Activated CD4-positive, alpha-beta T cell treated with anti-CD3 and anti-CD28 coated beads, Interleukin-2, amount 10 ng/mL, durations not matched to agents 24 days and 14 days (primary cell): ENCODE data around the gene ZNHIT1. TPM values are rescaled to one million over a fixed set of nuclear protein-coding genes. Genes with fewer than 3 reads are reported as not detected.
A peak's percentile ranks its signal among the peaks of the same experiment; 100 is the strongest.
"Not testable (repeated sequence)": the region's sequence is repeated elsewhere in the genome, so short reads cannot be mapped to it uniquely, and the experiment has no call there.

Experiments
- DNase-seq: peaks from one replicate; pipeline ENCODE4 v3.0.0; 2022
- H3K27ac Mint-ChIP-seq: one replicate; pipeline ENCODE4 v1.8.0; 2022; ENCODE audit warnings: mild to moderate bottlenecking, mixed read lengths
- H3K27me3 Mint-ChIP-seq: one replicate; pipeline ENCODE4 v1.8.0; 2022; ENCODE audit warnings: mixed read lengths
- H3K36me3 Mint-ChIP-seq: one replicate; pipeline ENCODE4 v1.8.0; 2022; ENCODE audit warnings: low read depth, mild to moderate bottlenecking, mixed read lengths
- H3K4me1 Mint-ChIP-seq: one replicate; pipeline ENCODE4 v1.8.0; 2021; ENCODE audit warnings: mixed read lengths
- H3K4me3 Mint-ChIP-seq: one replicate; pipeline ENCODE4 v1.8.0; 2022; ENCODE audit warnings: mild to moderate bottlenecking, moderate library complexity, mixed read lengths
- H3K9me3 Mint-ChIP-seq: one replicate; pipeline ENCODE4 v1.8.0; 2021; ENCODE audit warnings: mixed read lengths
- intact Hi-C: fragments of 100-400 bp; cut with micrococcal nuclease; formaldehyde crosslinking; loops from one replicate; pipeline ENCODE4 v1.15.1; 2023
- total RNA-seq: library from RNA; stranded (reverse); gene quantifications from 2 replicates; pipeline ENCODE4 v1.2.3, GENCODE V29; 2022

Gene ZNHIT1
- total RNA-seq, 1 donor from 2014 or later: 53.8 TPM

GRCh38 chr7:101175664-101176063 lies 42.3 kb upstream of the ZNHIT1 start:
- peaks cover 25% of the 10 kb centered on the region for H3K4me1 Mint-ChIP-seq
- no peaks in the 10 kb centered on the region for H3K9me3 Mint-ChIP-seq
- H3K36me3 Mint-ChIP-seq: no peaks in the 10 kb centered on the region
- intact Hi-C loops: loop anchor here (10.0 kb wide), 1 partner anchor 129 kb away; no protein-coding TSS in a partner anchor
- peaks cover 79% of the 10 kb centered on the region for H3K27me3 Mint-ChIP-seq
- no peak overlapping the region for H3K4me3 Mint-ChIP-seq
- DNase-seq: no peak
- H3K27ac Mint-ChIP-seq: no peak overlapping the region

- no peak overlapping the region for H3K27ac Mint-ChIP-seq
- H3K9me3 Mint-ChIP-seq: no peaks in the 10 kb centered on the region
- H3K4me1 Mint-ChIP-seq: peaks cover 13% of the 10 kb centered on the region
- intact Hi-C loops: loop anchor here (10.0 kb wide), 1 partner anchor 127 kb away; no protein-coding TSS in a partner anchor
- H3K36me3 Mint-ChIP-seq: no peaks in the 10 kb centered on the region
- H3K4me3 Mint-ChIP-seq: no peak overlapping the region
- no peak for DNase-seq
- peaks cover 78% of the 10 kb centered on the region for H3K27me3 Mint-ChIP-seq
These were observed 40.3 kb upstream of the ZNHIT1 start for GRCh38 chr7:101177644-101178043.

- intact Hi-C loops: loop anchor here (10.0 kb wide), 1 partner anchor 126 kb away; no protein-coding TSS in a partner anchor
- Mint-ChIP-seq H3K27ac (no peak overlapping the region), H3K4me3 (peak overlapping the region; percentile 23), H3K9me3 (no peaks in the 10 kb centered on the region), H3K27me3 (peaks cover 69% of the 10 kb centered on the region), H3K36me3 (no peaks in the 10 kb centered on the region), H3K4me1 (peaks cover 8% of the 10 kb centered on the region)
- no peak for DNase-seq
These were observed 38.8 kb upstream of the ZNHIT1 start for GRCh38 chr7:101179117-101179516.

- Mint-ChIP-seq H3K27me3 (peaks cover 65% of the 10 kb centered on the region), H3K4me1 (peaks cover 6% of the 10 kb centered on the region), H3K36me3 (no peaks in the 10 kb centered on the region), H3K9me3 (no peaks in the 10 kb centered on the region), H3K27ac (no peak overlapping the region), H3K4me3 (no peak overlapping the region)
- DNase-seq: no peak
- intact Hi-C loops: loop anchor here (10.0 kb wide), 1 partner anchor 125 kb away; no protein-coding TSS in a partner anchor
These were observed 38.3 kb upstream of the ZNHIT1 start for GRCh38 chr7:101179713-101180112.

- H3K27me3 Mint-ChIP-seq: peaks cover 64% of the 10 kb centered on the region
- no peaks in the 10 kb centered on the region for H3K36me3 Mint-ChIP-seq
- no peak within 1 kb of the TSS for H3K27ac Mint-ChIP-seq
- no peak for DNase-seq
- no peaks in the 10 kb centered on the region for H3K9me3 Mint-ChIP-seq
- H3K4me3 Mint-ChIP-seq: peak within 1 kb of the TSS; percentile 23
- H3K4me1 Mint-ChIP-seq: peaks cover 6% of the 10 kb centered on the region
- intact Hi-C loops: no loop called here
These were observed 37.7 kb upstream of the ZNHIT1 start, which contains the start of gene NAT16 for GRCh38 chr7:101180130-101180755. Gene NAT16 (minus strand): TSS chr7:101180293. CDS start chr7:101174807, 5,486 bp downstream.

GRCh38 chr7:101185258-101185839 lies 32.6 kb upstream of the ZNHIT1 start:
- H3K9me3 Mint-ChIP-seq: no peaks in the 10 kb centered on the region
- intact Hi-C loops: no loop called here
- no peaks in the 10 kb centered on the region for H3K36me3 Mint-ChIP-seq
- H3K27me3 Mint-ChIP-seq: peaks cover 29% of the 10 kb centered on the region
- peaks cover 4% of the 10 kb centered on the region for H3K4me1 Mint-ChIP-seq
- no peak overlapping the region for H3K4me3 Mint-ChIP-seq
- H3K27ac Mint-ChIP-seq: no peak overlapping the region
- DNase-seq: no peak

- Mint-ChIP-seq H3K27ac (no peak overlapping the region), H3K27me3 (peaks cover 22% of the 10 kb centered on the region), H3K4me3 (no peak overlapping the region), H3K9me3 (no peaks in the 10 kb centered on the region), H3K4me1 (no peaks in the 10 kb centered on the region), H3K36me3 (no peaks in the 10 kb centered on the region)
- no peak for DNase-seq
- intact Hi-C loops: no loop called here
These were observed 31.8 kb upstream of the ZNHIT1 start for GRCh38 chr7:101186194-101186593.

- Mint-ChIP-seq H3K4me3 (no peak overlapping the region), H3K36me3 (no peaks in the 10 kb centered on the region), H3K27me3 (peaks cover 21% of the 10 kb centered on the region)
These were observed 31.0 kb upstream of the ZNHIT1 start for GRCh38 chr7:101186844-101187428.

GRCh38 chr7:101189109-101189508 lies 28.9 kb upstream of the ZNHIT1 start:
- Mint-ChIP-seq H3K4me3 (no peak overlapping the region), H3K27me3 (peaks cover 14% of the 10 kb centered on the region), H3K36me3 (no peaks in the 10 kb centered on the region), H3K27ac (no peak overlapping the region), H3K4me1 (peaks cover 2% of the 10 kb centered on the region), H3K9me3 (no peaks in the 10 kb centered on the region)
- DNase-seq: no peak
- intact Hi-C loops: no loop called here

More at GRCh38 chr7:101186844-101187428, 31.0 kb upstream of the ZNHIT1 start:
- no peaks in the 10 kb centered on the region for H3K4me1 Mint-ChIP-seq
- no peak overlapping the region for H3K27ac Mint-ChIP-seq
- intact Hi-C loops: no loop called here
- DNase-seq: no peak
- H3K9me3 Mint-ChIP-seq: no peaks in the 10 kb centered on the region

- no peaks in the 10 kb centered on the region for H3K9me3 Mint-ChIP-seq
- peaks cover 14% of the 10 kb centered on the region for H3K27me3 Mint-ChIP-seq
- H3K4me1 Mint-ChIP-seq: peaks cover 3% of the 10 kb centered on the region
- no peak overlapping the region for H3K4me3 Mint-ChIP-seq
- intact Hi-C loops: no loop called here
- H3K27ac Mint-ChIP-seq: no peak overlapping the region
- no peaks in the 10 kb centered on the region for H3K36me3 Mint-ChIP-seq
- no peak for DNase-seq
These were observed 22.1 kb upstream of the ZNHIT1 start for GRCh38 chr7:101195884-101196283.

GRCh38 chr7:101197991-101198390 lies 20.0 kb upstream of the ZNHIT1 start:
- Mint-ChIP-seq H3K4me1 (peaks cover 2% of the 10 kb centered on the region), H3K36me3 (no peaks in the 10 kb centered on the region), H3K4me3 (no peak overlapping the region), H3K9me3 (no peaks in the 10 kb centered on the region), H3K27ac (no peak overlapping the region), H3K27me3 (peaks cover 23% of the 10 kb centered on the region)
- intact Hi-C loops: no loop called here
- DNase-seq: no peak

- intact Hi-C loops: no loop called here
- DNase-seq: no peak
- Mint-ChIP-seq H3K36me3 (no peaks in the 10 kb centered on the region), H3K4me1 (peaks cover 2% of the 10 kb centered on the region), H3K4me3 (no peak overlapping the region), H3K27ac (no peak overlapping the region), H3K9me3 (no peaks in the 10 kb centered on the region), H3K27me3 (peaks cover 26% of the 10 kb centered on the region)
These were observed 19.5 kb upstream of the ZNHIT1 start for GRCh38 chr7:101198476-101198875.

GRCh38 chr7:101199522-101199921 lies 18.4 kb upstream of the ZNHIT1 start:
- H3K27ac Mint-ChIP-seq, H3K36me3 Mint-ChIP-seq, intact Hi-C loops, H3K9me3 Mint-ChIP-seq, DNase-seq, H3K4me1 Mint-ChIP-seq, H3K4me3 Mint-ChIP-seq: not testable (repeated sequence)
- H3K27me3 Mint-ChIP-seq: peaks cover 31% of the 10 kb centered on the region

- Mint-ChIP-seq H3K27ac (no peak overlapping the region), H3K4me1 (peaks cover 6% of the 10 kb centered on the region), H3K4me3 (no peak overlapping the region), H3K9me3 (no peaks in the 10 kb centered on the region), H3K36me3 (no peaks in the 10 kb centered on the region), H3K27me3 (peaks cover 28% of the 10 kb centered on the region)
- intact Hi-C loops: no loop called here
- DNase-seq: no peak
These were observed 17.5 kb upstream of the ZNHIT1 start for GRCh38 chr7:101200504-101200861.
